SH-SY5Y (cell line): ENCODE results near the gene GLI3.

Experiments used
- GATA2 ChIP-seq: IDR thresholded peaks from 2 replicates; pipeline ENCODE4 v1.6.1; 2011; ENCODE audit warnings: mild to moderate bottlenecking, low read depth, low read length
- GATA3 ChIP-seq: IDR thresholded peaks from 2 replicates; pipeline ENCODE4 v1.6.1; 2011; ENCODE audit warnings: low read depth, mild to moderate bottlenecking, low read length, moderate library complexity

DNA sequence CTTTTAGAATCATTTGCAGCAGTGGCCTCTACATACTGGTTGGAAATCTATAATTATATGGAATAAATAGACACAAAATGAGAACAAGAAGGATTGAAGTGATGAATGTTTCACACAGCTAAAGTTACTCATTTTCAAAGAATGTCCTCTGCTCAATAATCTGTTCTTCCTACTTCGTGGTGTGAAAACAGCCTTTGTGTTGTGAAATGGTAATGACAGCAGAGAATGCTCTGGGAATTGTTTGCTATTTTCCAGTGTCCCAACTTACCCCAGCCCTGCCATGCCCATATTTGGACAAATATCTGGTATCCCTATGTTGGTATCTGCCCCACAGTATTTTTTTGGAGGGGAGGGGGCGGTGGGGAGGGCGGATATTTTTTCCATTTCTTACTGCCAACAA lies 130.4 kb downstream of the GLI3 start:
- TF ChIP-seq GATA2 (no peak), GATA3 (no peak)
